ENCODE results near the gene EXOC6B. TPM values are rescaled to one million over a fixed set of nuclear protein-coding genes. Genes with fewer than 3 reads are reported as not detected.

Gene EXOC6B
- total and polyA plus RNA-seq, 9 of the 15 experiments (the other 6 are each of a cell fraction or from before 2014, with no cell fraction given) = 0.28 to 4.2 (median 2.0) TPM

GRCh38 chr2:72543497-72544216 lies 282.2 kb downstream of the EXOC6B start (continued):
- no peak for TF ChIP-seq ZNF511 (CRISPR knock-in tag; IDR thresholded peaks at IDR 0.05)
- TF ChIP-seq PTRF (tag; IDR thresholded peaks at IDR 0.05) = no peak
- no peak for TF ChIP-seq RBM34 (IDR thresholded peaks at IDR 0.05; ENCODE audit: borderline replicate concordance, insufficient read depth, low read length)
- TF ChIP-seq ZBTB49 (CRISPR knock-in tag; IDR thresholded peaks at IDR 0.05; ENCODE audit: borderline replicate concordance) = no peak
- TF ChIP-seq RHOXF2B (CRISPR knock-in tag; conservative IDR thresholded peaks at IDR 0.05) = no peak
- TF ChIP-seq SNIP1 (IDR thresholded peaks at IDR 0.05; ENCODE audit: low read depth) = no peak
- no peak for TF ChIP-seq HMGXB4 (CRISPR knock-in tag; IDR thresholded peaks at IDR 0.05)
- no peak for TF ChIP-seq TFE3 (CRISPR knock-in tag; IDR thresholded peaks at IDR 0.05)
- no peak for TF ChIP-seq BRF2 (IDR thresholded peaks at IDR 0.05; ENCODE audit: borderline replicate concordance, insufficient read depth, insufficient read length)
- no peak for TF ChIP-seq SUPT5H (IDR thresholded peaks at IDR 0.05)
- TF ChIP-seq ILK (tag; IDR thresholded peaks at IDR 0.05; ENCODE audit: borderline replicate concordance, low read depth) = no peak
- TF ChIP-seq ZNF778 (CRISPR knock-in tag; IDR thresholded peaks at IDR 0.05) = no peak
- no peak for TF ChIP-seq ZFPM2 (CRISPR knock-in tag; IDR thresholded peaks at IDR 0.05)
- no peak for TF ChIP-seq NRF1 (conservative IDR thresholded peaks at IDR 0.05 in 1 of 2, IDR thresholded peaks at IDR 0.05 in 1 of 2)
- TF ChIP-seq TGIF2 (CRISPR knock-in tag; IDR thresholded peaks at IDR 0.05) = no peak
- TF ChIP-seq CREM (IDR thresholded peaks at IDR 0.05; ENCODE audit: low read depth) = peak; percentile 77
- TF ChIP-seq ZNF263 (CRISPR knock-in tag; IDR thresholded peaks at IDR 0.05; ENCODE audit: borderline replicate concordance) = no peak
- TF ChIP-seq NFE2L1 (tag; IDR thresholded peaks at IDR 0.05; ENCODE audit: borderline replicate concordance, low read depth) = no peak
- TF ChIP-seq USF2 (CRISPR knock-in tag; IDR thresholded peaks at IDR 0.05) = no peak
- TF ChIP-seq TAF15 (IDR thresholded peaks at IDR 0.05; ENCODE audit: low read depth, low read length) = no peak

Measured in K562 (cell line).